CD4-positive, alpha-beta T cell treated with Interleukin-15 for 4 hours (primary cell): ENCODE measurements around the gene POLN.
"Not testable (repeated sequence)": the region's sequence is repeated elsewhere in the genome, so short reads cannot be mapped to it uniquely, and the experiment has no call there.

Source experiments
- DNase-seq: peaks from one replicate; pipeline ENCODE4 v3.0.0-alpha.2; 2020; ENCODE audit warnings: low spot score

The POLN gene

GRCh38 chr4:2166253-2166652 is 75.7 kb downstream of the POLN start:
- no peak for DNase-seq

GRCh38 chr4:2165391-2165790 is 76.5 kb downstream of the POLN start:
- no peak for DNase-seq

- no peak for DNase-seq
Observed at GRCh38 chr4:2163311-2163821, 78.6 kb downstream of the POLN start.

- DNase-seq: not testable (repeated sequence)
Observed at GRCh38 chr4:2161092-2161703, 80.7 kb downstream of the POLN start.

GRCh38 chr4:2159931-2160330 is 82.0 kb downstream of the POLN start:
- no peak for DNase-seq

GRCh38 chr4:2155246-2155645 is 86.7 kb downstream of the POLN start:
- no peak for DNase-seq

GRCh38 chr4:2154215-2154740 is 87.6 kb downstream of the POLN start:
- no peak for DNase-seq

GRCh38 chr4:2151544-2151943 is 90.4 kb downstream of the POLN start:
- no peak for DNase-seq

GRCh38 chr4:2150076-2150475 is 91.8 kb downstream of the POLN start:
- no peak for DNase-seq

- DNase-seq: no peak
Observed at GRCh38 chr4:2142630-2143427, 99.1 kb downstream of the POLN start.

- no peak for DNase-seq
Observed at GRCh38 chr4:2141762-2142451, 100.0 kb downstream of the POLN start.

- no peak for DNase-seq
Observed at GRCh38 chr4:2141022-2141761, 100.7 kb downstream of the POLN start.

- no peak for DNase-seq
Observed at GRCh38 chr4:2138846-2139500, 102.9 kb downstream of the POLN start.

- DNase-seq: no peak
Observed at GRCh38 chr4:2136726-2137125, 105.2 kb downstream of the POLN start.

- peak; percentile 2 for DNase-seq
Observed at GRCh38 chr4:2135083-2135482, 106.8 kb downstream of the POLN start.

- DNase-seq: no peak
Observed at GRCh38 chr4:2132438-2132837, 109.5 kb downstream of the POLN start.

- DNase-seq: no peak
Observed at GRCh38 chr4:2127609-2128332, 114.2 kb downstream of the POLN start.

GRCh38 chr4:2126309-2127043 is 115.4 kb downstream of the POLN start:
- no peak for DNase-seq

GRCh38 chr4:2125831-2126230 is 116.1 kb downstream of the POLN start:
- DNase-seq: no peak

GRCh38 chr4:2125023-2125422 is 116.9 kb downstream of the POLN start:
- DNase-seq: no peak
